GM20000 (cell line): Measurements from ENCODE around the gene SLC35G3.
A peak's percentile ranks its signal among the peaks of the same experiment; 100 is the strongest.

Experiments used
- DNase-seq: peaks from one replicate; pipeline ENCODE4 v3.0.0; 2012; ENCODE audit warnings: low spot score
- CTCF ChIP-seq: IDR thresholded peaks from 2 replicates; pipeline ENCODE4 v1.5.1; 2012; ENCODE audit warnings: mild to moderate bottlenecking, control low read depth; ENCODE audit errors: extremely low read depth, missing control alignments

The SLC35G3 gene

DNA sequence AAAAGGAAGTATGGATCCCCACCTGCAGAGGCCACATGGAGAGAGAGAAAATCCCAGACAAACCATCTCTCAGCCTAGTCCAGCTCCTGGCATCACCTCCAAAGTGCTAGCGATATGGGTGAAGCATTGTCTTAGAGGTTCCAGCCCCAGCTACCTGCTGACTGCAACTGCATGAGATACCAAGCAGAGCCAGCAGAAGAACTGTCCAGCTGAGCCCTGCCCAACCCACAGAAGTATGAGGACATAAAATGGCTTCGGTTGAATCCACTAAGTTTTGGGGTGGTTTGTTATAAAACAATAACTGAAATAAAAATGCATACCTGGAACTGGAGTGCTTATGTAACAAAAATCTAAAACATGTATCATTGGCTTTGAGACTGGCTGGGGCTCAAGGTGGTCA, 28.3 kb upstream of the SLC35G3 start:
- DNase-seq = no peak
- no peak for TF ChIP-seq CTCF

- peak; percentile 15 for DNase-seq
- no peak for TF ChIP-seq CTCF
Observed at GRCh38 chr17:35218915-35219314, 24.7 kb upstream of the SLC35G3 start.

DNA sequence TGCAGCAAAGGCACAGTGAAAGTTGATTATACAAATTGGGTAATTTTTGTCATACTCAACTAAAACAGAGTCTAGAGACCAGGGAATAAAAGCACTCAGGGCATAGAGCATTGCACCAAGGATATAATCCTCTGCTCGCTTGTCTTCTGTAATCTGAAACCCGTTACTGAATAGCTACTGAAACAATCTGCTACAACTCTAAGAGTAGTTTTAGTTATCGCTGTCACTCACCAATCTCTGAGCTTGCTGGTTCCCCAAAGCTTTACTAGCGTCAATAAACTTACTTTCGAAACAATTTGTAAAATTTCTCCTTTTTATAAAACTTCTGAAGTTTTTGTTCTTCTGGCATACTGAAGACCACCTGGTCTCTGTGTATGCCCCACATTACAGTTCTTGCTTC, 22.9 kb upstream of the SLC35G3 start:
- no peak for TF ChIP-seq CTCF
- no peak for DNase-seq

GRCh38 chr17:35214631-35215273, 20.6 kb upstream of the SLC35G3 start:
- no peak for TF ChIP-seq CTCF
- DNase-seq = peak; percentile 17

- no peak for TF ChIP-seq CTCF
- DNase-seq = no peak
Observed at GRCh38 chr17:35214192-35214591, 20.0 kb upstream of the SLC35G3 start.

DNA sequence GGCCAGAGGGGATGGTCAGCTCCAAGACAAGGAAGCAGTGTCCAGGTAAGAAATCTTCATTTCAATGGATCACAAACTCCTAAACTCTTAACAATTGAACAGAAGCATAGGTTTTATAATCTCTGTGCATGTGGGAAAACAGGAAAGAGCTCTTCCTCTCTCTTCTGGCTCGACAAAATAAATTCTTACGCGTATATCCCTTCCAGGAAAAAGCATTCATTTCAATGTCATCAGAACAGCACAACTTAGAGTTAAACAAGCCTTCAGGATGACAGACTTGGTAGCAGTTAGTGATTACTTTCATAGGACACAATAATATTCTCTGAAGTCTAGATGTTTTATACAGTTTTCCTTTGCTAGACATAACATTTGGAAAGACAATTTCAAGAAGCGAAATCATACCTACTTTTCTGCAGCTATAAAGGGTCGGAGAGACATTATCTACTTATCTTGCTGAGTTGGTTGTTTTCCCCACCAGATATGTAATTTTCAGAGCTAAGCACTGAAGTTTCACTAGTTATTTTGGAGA, 19.3 kb upstream of the SLC35G3 start:
- no peak for DNase-seq
- no peak for TF ChIP-seq CTCF

GRCh38 chr17:35212668-35213067, 18.5 kb upstream of the SLC35G3 start:
- no peak for TF ChIP-seq CTCF
- DNase-seq = no peak
